Measurements from ENCODE around the gene HOXD4. TPM values are rescaled to one million over a fixed set of nuclear protein-coding genes. Genes with fewer than 3 reads are reported as not detected.

The HOXD4 gene
- total RNA-seq, 1 donor from 2014 or later: 2.3 TPM

GRCh38 chr2:176170602-176171305 is 19.4 kb downstream of the HOXD4 start:
- no peak for DNase-seq (ENCODE audit: low read depth in 2 of 2)

GRCh38 chr2:176171351-176172006 is 20.1 kb downstream of the HOXD4 start:
- peak in 1 of 2 donors; percentile 29 for DNase-seq (ENCODE audit: low read depth in 2 of 2)

GRCh38 chr2:176172007-176172894 is 20.9 kb downstream of the HOXD4 start:
- no peak for DNase-seq (ENCODE audit: low read depth in 2 of 2)

- no peak for DNase-seq (ENCODE audit: low read depth in 2 of 2)
These were observed 21.7 kb downstream of the HOXD4 start for GRCh38 chr2:176172895-176173566.

GRCh38 chr2:176173567-176174381 is 22.4 kb downstream of the HOXD4 start:
- no peak for DNase-seq (ENCODE audit: low read depth in 2 of 2)

- DNase-seq (ENCODE audit: low read depth in 2 of 2): no peak
These were observed 23.1 kb downstream of the HOXD4 start for GRCh38 chr2:176174382-176174823.

- no peak for DNase-seq (ENCODE audit: low read depth in 2 of 2)
These were observed 23.7 kb downstream of the HOXD4 start for GRCh38 chr2:176174824-176175708.

GRCh38 chr2:176175709-176176607 is 24.6 kb downstream of the HOXD4 start:
- no peak for DNase-seq (ENCODE audit: low read depth in 2 of 2)

GRCh38 chr2:176177580-176178037 is 26.3 kb downstream of the HOXD4 start:
- peak in 1 of 2 donors; percentile 59 for DNase-seq (ENCODE audit: low read depth in 2 of 2)

GRCh38 chr2:176178038-176178756 is 26.8 kb downstream of the HOXD4 start:
- peak in 1 of 2 donors; percentile 69 for DNase-seq (ENCODE audit: low read depth in 2 of 2)

GRCh38 chr2:176178757-176179295 is 27.5 kb downstream of the HOXD4 start:
- peak; percentile 48 to 87 for DNase-seq (ENCODE audit: low read depth in 2 of 2)

- DNase-seq (ENCODE audit: low read depth in 2 of 2): peak in 1 of 2 donors; percentile 75
These were observed 30.2 kb downstream of the HOXD4 start for GRCh38 chr2:176181551-176181950.

GRCh38 chr2:176182671-176183070 is 31.3 kb downstream of the HOXD4 start:
- DNase-seq (ENCODE audit: low read depth in 2 of 2): peak in 1 of 2 donors; percentile 33

- no peak for DNase-seq (ENCODE audit: low read depth in 2 of 2)
These were observed 33.4 kb downstream of the HOXD4 start for GRCh38 chr2:176184749-176185148.

GRCh38 chr2:176186024-176186423 is 34.7 kb downstream of the HOXD4 start:
- no peak for DNase-seq (ENCODE audit: low read depth in 2 of 2)

- peak; percentile 33 to 55 for DNase-seq (ENCODE audit: low read depth in 2 of 2)
These were observed 36.0 kb downstream of the HOXD4 start for GRCh38 chr2:176187200-176187898.

Measured in dermis microvascular lymphatic vessel endothelial cell (primary cell).